ENCODE results near the gene ABTB2. TPM values are rescaled to one million over a fixed set of nuclear protein-coding genes. Genes with fewer than 3 reads are reported as not detected.

ABTB2 gene
- total and polyA plus RNA-seq, 2 of the 8 experiments (the other 6 are each of a cell fraction or from before 2014, with no cell fraction given) = 7.7 to 10.2 TPM

DNA sequence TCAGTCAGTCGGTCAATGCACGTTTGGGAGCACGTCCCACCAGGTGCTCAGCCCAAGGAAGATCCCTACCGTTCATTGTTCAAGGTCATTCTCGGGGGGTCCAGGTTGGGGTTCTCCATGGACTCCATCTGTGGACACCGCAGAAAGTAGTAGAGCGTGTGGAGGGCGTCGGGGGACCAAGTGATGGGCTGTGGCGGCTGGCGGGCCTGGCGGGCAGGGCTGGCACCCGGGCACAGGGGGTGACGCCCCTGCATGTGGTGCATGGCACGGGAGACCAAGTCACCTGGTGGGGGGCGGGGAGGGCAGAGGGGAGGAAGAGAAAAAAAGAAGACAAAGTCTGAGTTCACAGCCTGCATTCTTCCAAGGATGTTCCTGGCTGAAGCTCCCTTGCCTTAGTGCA, 160.6 kb downstream of the ABTB2 start (continued):
- TF ChIP-seq, protein P1, sequence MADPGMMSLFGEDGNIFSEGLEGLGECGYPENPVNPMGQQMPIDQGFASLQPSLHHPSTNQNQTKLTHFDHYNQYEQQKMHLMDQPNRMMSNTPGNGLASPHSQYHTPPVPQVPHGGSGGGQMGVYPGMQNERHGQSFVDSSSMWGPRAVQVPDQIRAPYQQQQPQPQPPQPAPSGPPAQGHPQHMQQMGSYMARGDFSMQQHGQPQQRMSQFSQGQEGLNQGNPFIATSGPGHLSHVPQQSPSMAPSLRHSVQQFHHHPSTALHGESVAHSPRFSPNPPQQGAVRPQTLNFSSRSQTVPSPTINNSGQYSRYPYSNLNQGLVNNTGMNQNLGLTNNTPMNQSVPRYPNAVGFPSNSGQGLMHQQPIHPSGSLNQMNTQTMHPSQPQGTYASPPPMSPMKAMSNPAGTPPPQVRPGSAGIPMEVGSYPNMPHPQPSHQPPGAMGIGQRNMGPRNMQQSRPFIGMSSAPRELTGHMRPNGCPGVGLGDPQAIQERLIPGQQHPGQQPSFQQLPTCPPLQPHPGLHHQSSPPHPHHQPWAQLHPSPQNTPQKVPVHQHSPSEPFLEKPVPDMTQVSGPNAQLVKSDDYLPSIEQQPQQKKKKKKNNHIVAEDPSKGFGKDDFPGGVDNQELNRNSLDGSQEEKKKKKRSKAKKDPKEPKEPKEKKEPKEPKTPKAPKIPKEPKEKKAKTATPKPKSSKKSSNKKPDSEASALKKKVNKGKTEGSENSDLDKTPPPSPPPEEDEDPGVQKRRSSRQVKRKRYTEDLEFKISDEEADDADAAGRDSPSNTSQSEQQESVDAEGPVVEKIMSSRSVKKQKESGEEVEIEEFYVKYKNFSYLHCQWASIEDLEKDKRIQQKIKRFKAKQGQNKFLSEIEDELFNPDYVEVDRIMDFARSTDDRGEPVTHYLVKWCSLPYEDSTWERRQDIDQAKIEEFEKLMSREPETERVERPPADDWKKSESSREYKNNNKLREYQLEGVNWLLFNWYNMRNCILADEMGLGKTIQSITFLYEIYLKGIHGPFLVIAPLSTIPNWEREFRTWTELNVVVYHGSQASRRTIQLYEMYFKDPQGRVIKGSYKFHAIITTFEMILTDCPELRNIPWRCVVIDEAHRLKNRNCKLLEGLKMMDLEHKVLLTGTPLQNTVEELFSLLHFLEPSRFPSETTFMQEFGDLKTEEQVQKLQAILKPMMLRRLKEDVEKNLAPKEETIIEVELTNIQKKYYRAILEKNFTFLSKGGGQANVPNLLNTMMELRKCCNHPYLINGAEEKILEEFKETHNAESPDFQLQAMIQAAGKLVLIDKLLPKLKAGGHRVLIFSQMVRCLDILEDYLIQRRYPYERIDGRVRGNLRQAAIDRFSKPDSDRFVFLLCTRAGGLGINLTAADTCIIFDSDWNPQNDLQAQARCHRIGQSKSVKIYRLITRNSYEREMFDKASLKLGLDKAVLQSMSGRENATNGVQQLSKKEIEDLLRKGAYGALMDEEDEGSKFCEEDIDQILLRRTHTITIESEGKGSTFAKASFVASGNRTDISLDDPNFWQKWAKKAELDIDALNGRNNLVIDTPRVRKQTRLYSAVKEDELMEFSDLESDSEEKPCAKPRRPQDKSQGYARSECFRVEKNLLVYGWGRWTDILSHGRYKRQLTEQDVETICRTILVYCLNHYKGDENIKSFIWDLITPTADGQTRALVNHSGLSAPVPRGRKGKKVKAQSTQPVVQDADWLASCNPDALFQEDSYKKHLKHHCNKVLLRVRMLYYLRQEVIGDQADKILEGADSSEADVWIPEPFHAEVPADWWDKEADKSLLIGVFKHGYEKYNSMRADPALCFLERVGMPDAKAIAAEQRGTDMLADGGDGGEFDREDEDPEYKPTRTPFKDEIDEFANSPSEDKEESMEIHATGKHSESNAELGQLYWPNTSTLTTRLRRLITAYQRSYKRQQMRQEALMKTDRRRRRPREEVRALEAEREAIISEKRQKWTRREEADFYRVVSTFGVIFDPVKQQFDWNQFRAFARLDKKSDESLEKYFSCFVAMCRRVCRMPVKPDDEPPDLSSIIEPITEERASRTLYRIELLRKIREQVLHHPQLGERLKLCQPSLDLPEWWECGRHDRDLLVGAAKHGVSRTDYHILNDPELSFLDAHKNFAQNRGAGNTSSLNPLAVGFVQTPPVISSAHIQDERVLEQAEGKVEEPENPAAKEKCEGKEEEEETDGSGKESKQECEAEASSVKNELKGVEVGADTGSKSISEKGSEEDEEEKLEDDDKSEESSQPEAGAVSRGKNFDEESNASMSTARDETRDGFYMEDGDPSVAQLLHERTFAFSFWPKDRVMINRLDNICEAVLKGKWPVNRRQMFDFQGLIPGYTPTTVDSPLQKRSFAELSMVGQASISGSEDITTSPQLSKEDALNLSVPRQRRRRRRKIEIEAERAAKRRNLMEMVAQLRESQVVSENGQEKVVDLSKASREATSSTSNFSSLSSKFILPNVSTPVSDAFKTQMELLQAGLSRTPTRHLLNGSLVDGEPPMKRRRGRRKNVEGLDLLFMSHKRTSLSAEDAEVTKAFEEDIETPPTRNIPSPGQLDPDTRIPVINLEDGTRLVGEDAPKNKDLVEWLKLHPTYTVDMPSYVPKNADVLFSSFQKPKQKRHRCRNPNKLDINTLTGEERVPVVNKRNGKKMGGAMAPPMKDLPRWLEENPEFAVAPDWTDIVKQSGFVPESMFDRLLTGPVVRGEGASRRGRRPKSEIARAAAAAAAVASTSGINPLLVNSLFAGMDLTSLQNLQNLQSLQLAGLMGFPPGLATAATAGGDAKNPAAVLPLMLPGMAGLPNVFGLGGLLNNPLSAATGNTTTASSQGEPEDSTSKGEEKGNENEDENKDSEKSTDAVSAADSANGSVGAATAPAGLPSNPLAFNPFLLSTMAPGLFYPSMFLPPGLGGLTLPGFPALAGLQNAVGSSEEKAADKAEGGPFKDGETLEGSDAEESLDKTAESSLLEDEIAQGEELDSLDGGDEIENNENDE (IDR thresholded peaks at IDR 0.05; ENCODE audit: insufficient replicate concordance, low read length) = no peak
